HG02885 (cell line): ENCODE measurements around the gene SYNJ2.
"Not testable (repeated sequence)": the region's sequence is repeated elsewhere in the genome, so short reads cannot be mapped to it uniquely, and the experiment has no call there.

Source experiments
- ATAC-seq: cut with Tn5 transposase; IDR thresholded peaks from one replicate; pipeline ENCODE4 v1.9.1; 2021; ENCODE audit warnings: mild to moderate bottlenecking; ENCODE audit not compliant: unreplicated experiment, poor library complexity

SYNJ2 gene

DNA sequence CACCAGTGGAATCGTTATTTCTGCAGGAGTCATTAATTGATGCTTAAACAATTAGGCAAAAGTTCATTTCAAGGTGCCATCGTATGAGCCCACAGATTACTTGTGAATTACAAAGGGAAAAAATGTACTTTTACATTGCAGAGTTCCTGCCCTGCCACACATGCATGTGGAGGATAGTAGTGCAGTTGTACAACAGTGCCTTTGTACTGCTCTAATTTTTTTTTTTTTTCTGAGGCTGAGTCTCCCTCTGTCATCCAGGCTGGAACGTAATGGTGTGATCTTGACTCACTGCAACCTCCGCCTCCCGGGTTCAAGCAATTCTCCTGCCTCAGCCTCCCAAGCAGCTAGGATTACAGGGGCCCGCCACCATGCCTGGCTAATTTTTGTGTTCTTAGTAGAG lies 26.0 kb upstream of the SYNJ2 start:
- ATAC-seq, result no peak

GRCh38 chr6:157956171-157956730 lies 25.4 kb upstream of the SYNJ2 start:
- no peak for ATAC-seq

DNA sequence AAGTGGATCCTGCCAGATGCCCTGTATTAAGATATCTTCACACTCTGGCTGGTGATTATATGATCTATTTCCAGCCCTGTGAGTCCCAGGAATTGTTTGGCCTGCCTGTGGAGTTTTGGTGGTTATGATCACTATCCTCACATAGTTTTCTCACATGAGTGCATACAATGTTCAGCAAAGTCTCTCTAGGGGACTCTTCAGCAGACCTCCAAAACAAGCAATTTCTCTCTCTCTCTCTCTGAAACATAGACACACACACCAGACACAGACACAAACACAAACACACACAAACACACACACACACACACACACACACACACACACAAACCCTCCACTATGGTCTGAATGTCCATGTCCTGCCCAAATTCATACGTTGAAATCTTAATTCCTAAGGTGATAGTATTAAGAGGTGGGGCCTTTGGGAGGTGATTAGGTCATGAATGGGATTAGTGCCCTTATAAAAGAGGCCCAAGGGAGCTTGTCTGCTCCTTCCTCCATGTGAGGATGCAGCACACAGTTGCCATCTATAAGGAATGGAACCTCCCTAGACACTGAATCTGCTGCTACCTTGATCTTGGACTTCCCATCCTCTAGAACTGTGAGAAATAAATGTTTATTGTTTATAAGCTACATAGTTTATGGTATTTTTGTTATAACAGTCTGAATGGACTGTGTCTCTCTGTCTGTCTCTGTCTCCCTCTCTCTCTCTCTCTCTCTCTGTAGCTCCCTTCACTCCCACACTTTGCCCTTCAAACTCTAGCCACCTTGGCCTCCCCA lies 22.0 kb upstream of the SYNJ2 start:
- ATAC-seq, result no peak

DNA sequence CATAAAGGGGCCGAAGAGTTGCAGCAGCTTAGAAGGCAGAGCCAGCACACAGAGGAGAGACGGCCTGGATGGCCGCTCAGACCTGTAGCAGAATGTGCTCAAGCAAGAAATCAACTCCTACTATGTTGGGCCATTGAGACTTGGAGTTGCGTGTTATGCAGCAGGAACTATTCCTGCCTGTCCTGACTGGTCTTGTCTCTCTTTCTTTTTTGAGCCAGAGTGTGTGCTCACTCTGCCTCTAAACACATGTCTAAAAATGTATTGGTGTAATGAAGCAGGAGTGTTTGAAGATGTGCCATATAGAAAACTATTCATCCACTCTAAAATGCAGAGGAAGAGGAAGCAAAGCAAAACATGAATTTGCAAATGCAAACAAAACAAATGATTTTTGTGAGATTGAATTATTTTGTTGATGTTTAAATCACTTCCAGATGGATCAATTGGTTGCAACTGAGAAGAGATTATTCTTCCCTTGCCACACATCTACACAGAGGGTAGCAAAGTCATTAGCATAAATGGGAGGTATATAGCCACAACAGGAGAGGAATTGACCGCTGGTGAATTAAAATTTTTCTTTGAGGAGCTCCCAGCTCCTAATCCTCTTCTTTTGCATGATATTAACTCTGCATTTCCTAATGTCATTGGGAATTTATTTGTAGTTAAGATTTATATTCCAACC lies 20.4 kb upstream of the SYNJ2 start:
- no peak for ATAC-seq

DNA sequence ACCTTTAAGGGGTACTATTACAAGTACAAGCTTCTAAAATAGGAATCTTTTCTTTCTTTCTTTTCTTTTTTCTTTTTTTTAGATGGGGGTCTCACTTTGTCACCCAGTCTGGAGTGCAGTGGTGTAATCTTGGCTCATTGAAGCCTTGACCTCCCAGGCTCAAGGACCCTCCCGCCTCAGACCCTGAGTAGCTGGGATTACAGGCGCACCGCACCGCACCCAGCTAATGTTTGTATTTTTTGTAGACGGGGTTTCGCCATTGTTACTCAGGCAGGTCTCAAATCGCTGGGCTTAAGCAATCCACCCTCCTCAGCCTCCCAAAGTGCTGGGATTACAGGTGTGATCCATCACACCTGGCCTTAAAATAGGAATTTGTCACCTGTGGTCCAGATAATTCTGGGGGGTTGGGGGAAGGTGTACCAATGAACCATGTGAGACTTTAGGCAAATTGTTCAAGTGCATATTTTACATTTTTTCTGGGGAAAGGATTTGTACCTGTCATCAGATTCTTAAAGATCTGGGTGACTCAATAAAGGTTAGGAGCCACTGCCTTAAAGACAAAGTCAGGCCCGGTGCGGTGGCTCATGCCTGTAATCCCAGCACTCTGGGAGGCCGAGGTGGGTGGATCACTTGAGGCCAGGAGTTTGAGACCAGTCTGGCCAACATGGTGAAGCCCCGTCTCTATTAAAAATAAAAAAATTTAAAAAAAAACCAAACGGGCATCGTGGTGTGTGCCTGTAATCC lies 19.7 kb upstream of the SYNJ2 start:
- no peak for ATAC-seq

GRCh38 chr6:157962601-157963302 lies 18.9 kb upstream of the SYNJ2 start:
- ATAC-seq, result no peak

GRCh38 chr6:157964100-157964499 lies 17.6 kb upstream of the SYNJ2 start:
- no peak for ATAC-seq

- no peak for ATAC-seq
Measured at GRCh38 chr6:157965387-157965786, 16.3 kb upstream of the SYNJ2 start.

DNA sequence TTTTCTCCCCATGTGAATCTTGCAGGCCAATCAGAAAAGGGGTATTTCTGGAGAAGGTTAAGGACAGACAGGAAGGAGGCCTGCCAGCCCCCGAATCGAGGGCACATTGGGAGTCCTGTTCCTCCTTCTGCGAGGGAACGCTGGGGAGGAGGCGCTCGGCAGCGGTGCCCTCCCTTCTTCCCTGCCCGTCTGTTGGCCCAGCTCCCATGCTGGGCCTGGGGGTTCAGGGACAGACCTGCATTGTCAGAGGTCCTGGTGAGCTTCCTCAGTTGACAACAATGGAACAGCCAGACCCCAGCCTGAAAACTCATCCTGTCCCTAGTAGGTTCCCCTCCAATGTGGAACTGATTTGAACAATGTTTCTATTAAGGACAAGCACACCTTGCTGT lies 15.1 kb upstream of the SYNJ2 start:
- ATAC-seq, result no peak

DNA sequence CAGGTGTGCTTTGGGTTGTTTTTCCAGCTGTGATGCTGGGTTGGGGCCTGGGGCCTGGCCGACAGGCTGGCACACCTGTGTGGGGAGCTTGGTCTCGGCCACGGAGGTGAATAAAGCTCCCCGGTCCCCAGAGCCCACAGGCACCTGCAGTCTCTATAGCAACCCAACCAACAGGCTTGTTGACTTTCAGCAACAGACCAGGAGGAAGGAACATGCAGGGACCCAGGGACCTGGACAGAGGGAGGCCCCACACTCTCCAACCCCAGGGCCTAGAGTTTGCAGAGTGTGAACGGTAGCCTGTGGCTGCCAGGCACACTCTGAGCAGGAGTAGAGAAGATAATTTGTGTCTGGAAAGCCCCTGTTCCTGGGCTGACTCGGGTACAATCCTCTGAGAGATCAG lies 14.6 kb upstream of the SYNJ2 start:
- no peak for ATAC-seq

GRCh38 chr6:157967486-157967885 lies 14.2 kb upstream of the SYNJ2 start:
- ATAC-seq, result no peak

- ATAC-seq, result not testable (repeated sequence)
Measured at GRCh38 chr6:157972177-157972576, 9.5 kb upstream of the SYNJ2 start.

DNA sequence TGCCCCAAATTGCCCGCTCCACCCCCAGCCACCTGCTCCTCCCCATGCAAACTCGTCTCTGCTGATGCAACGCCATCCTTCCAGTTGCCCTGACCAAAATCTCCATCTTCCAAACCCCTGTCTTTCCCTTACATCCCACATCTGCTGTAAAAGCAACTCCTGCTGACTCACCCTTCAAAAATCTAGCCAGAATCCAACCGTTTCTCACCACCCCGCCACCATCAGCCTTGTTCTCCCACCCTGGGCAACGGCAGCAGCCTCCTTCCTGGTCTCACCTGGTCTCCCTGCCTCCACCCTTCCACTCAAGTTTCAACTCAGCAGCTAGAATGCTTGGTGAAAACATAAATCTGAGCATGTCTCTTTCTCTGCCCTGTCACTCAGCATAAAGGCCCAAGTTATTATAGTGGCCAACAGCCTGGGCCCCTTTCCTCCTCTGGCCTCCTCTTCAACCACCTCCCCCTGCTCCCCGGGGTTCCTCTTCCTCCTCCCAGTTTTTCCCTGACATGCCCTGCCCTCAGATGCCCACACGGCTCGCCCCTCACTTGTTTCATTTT lies 7.2 kb upstream of the SYNJ2 start:
- no peak for ATAC-seq

GRCh38 chr6:157974967-157975366 lies 6.7 kb upstream of the SYNJ2 start:
- ATAC-seq, result no peak

GRCh38 chr6:157975456-157975855 lies 6.2 kb upstream of the SYNJ2 start:
- no peak for ATAC-seq

DNA sequence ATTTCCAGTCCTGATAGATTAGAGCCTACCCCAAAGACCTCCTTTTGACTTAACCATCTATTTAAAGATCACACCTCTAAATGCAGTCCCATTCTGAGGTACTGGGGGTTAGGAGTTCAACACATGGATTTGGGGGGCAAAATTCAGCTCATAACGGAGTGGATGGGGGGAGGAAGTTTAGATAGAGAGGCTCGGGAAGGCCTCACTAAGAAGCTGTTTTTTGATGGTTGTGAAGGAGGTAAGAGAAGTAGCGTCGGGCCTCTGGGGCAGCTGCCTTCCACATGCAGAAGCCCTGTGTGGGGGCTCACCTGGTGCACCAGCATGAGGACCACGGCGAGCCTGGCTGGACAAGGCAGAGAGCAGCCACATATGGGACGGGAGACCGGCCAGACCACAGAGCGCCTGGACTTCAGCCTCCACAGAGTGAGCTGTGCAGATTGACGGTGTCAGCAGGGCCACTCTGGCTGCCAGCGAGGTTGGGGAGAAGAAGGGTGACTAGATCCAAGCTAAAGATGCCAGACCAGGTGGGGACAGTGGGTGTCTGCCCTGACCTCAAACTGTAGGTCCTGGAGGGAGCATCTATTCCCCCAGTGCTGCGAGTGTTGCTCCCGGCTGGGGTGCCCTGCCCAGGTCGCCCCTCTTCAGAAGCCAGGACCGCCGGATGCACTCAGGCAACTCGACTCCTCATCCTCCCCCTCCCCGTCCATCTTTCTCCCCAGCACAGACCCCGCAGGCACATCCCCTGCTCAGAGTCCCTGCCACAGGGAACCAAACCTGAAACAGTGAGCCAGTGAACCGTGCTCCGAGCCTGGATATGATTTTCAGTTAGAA lies 5.1 kb upstream of the SYNJ2 start:
- no peak for ATAC-seq

- no peak for ATAC-seq
Measured at GRCh38 chr6:157977176-157977804, 4.4 kb upstream of the SYNJ2 start.

- no peak for ATAC-seq
Measured at GRCh38 chr6:157978021-157978783, 3.5 kb upstream of the SYNJ2 start.
